Endothelial cell of umbilical vein (primary cell): ENCODE data around the gene ANKS6.

ENCODE experiments used
- CTCF ChIP-seq, 2 donors: IDR thresholded peaks; 1 replicate in 1 of 2; 2 replicates in 1 of 2; pipeline ENCODE4 v1.5.1; 2011; ENCODE audit warnings: low read length in 2 of 2, mild to moderate bottlenecking in 2 of 2, moderate library complexity in 2 of 2, control low read depth in 1 of 2, inconsistent platforms in 1 of 2, low read depth in 1 of 2; ENCODE audit not compliant: insufficient read depth in 1 of 2; ENCODE audit errors: extremely low read depth in 1 of 2
- EZH2 ChIP-seq: IDR thresholded peaks from 2 replicates; pipeline ENCODE4 v1.6.1; 2012; ENCODE audit warnings: borderline replicate concordance, low read depth, mild to moderate bottlenecking, moderate library complexity, low read length, inconsistent platforms; ENCODE audit not compliant: severe bottlenecking
- FOS ChIP-seq: IDR thresholded peaks from 2 replicates; pipeline ENCODE4 v1.6.1; 2011; ENCODE audit warnings: mild to moderate bottlenecking, low read length, moderate library complexity, borderline replicate concordance; ENCODE audit not compliant: insufficient read depth
- MAX ChIP-seq: IDR thresholded peaks from 2 replicates; pipeline ENCODE4 v1.6.1; 2011; ENCODE audit not compliant: insufficient read depth, insufficient read length
- MYC ChIP-seq: IDR thresholded peaks from one replicate; pipeline ENCODE4 v1.6.1; 2011; ENCODE audit warnings: mild to moderate bottlenecking, low read depth, low read length
- POLR2A ChIP-seq: IDR thresholded peaks from 2 replicates; pipeline ENCODE4 v1.6.1; 2012; ENCODE audit warnings: low read depth, mild to moderate bottlenecking, control low read depth, low read length
- POLR2AphosphoS5 ChIP-seq: IDR thresholded peaks from 2 replicates; pipeline ENCODE4 v1.6.1; 2012; ENCODE audit warnings: low read depth, mild to moderate bottlenecking, control low read depth, low read length, moderate library complexity; ENCODE audit not compliant: insufficient read depth

GRCh38 chr9:98846081-98846480 is 49.7 kb upstream of the ANKS6 start:
- TF ChIP-seq CTCF (IDR thresholded peaks at IDR 0.05; ENCODE audit: extremely low read depth in 1 of 2, insufficient read depth in 1 of 2, low read depth in 1 of 2, low read length in 2 of 2) (no peak), MAX (no peak), POLR2A (no peak), POLR2AphosphoS5 (no peak), EZH2 (no peak), MYC (no peak), FOS (no peak)
